Glomerular visceral epithelial cell (primary cell): ENCODE data around the gene DACH1.
"Not testable (repeated sequence)": the region's sequence is repeated elsewhere in the genome, so short reads cannot be mapped to it uniquely, and the experiment has no call there.

Experiments used
- DNase-seq: peaks from one replicate; pipeline ENCODE4 v3.0.0-alpha.2; 2016; ENCODE audit errors: extremely low spot score

DACH1 gene

GRCh38 chr13:71828564-71828963 is 38.4 kb downstream of the DACH1 start:
- DNase-seq = no peak

- DNase-seq = no peak
These were observed 38.9 kb downstream of the DACH1 start for GRCh38 chr13:71828117-71828516.

- DNase-seq = no peak
These were observed 39.8 kb downstream of the DACH1 start for GRCh38 chr13:71827241-71827640.

GRCh38 chr13:71820699-71821098 is 46.3 kb downstream of the DACH1 start:
- no peak for DNase-seq

GRCh38 chr13:71817335-71817734 is 49.7 kb downstream of the DACH1 start:
- no peak for DNase-seq

GRCh38 chr13:71814806-71815360 is 52.1 kb downstream of the DACH1 start:
- DNase-seq = no peak

GRCh38 chr13:71813187-71813586 is 53.8 kb downstream of the DACH1 start:
- no peak for DNase-seq

- no peak for DNase-seq
These were observed 55.7 kb downstream of the DACH1 start for GRCh38 chr13:71811344-71811743.

GRCh38 chr13:71808708-71809107 is 58.3 kb downstream of the DACH1 start:
- DNase-seq = no peak

GRCh38 chr13:71806886-71807285 is 60.1 kb downstream of the DACH1 start:
- no peak for DNase-seq

- no peak for DNase-seq
These were observed 63.9 kb downstream of the DACH1 start for GRCh38 chr13:71803066-71803465.

GRCh38 chr13:71801781-71802180 is 65.2 kb downstream of the DACH1 start:
- no peak for DNase-seq

- DNase-seq = no peak
These were observed 65.7 kb downstream of the DACH1 start for GRCh38 chr13:71801165-71801760.

GRCh38 chr13:71799324-71799723 is 67.7 kb downstream of the DACH1 start:
- no peak for DNase-seq

GRCh38 chr13:71798707-71799106 is 68.3 kb downstream of the DACH1 start:
- no peak for DNase-seq

- no peak for DNase-seq
These were observed 69.5 kb downstream of the DACH1 start for GRCh38 chr13:71797517-71797916.

GRCh38 chr13:71789693-71790329 is 77.2 kb downstream of the DACH1 start:
- no peak for DNase-seq

GRCh38 chr13:71789037-71789436 is 78.0 kb downstream of the DACH1 start:
- DNase-seq = no peak

GRCh38 chr13:71787414-71787813 is 79.6 kb downstream of the DACH1 start:
- no peak for DNase-seq

- DNase-seq = no peak
These were observed 80.1 kb downstream of the DACH1 start for GRCh38 chr13:71786875-71787274.

GRCh38 chr13:71785361-71785760 is 81.6 kb downstream of the DACH1 start:
- no peak for DNase-seq

GRCh38 chr13:71780546-71780945 is 86.5 kb downstream of the DACH1 start:
- DNase-seq = no peak

- not testable (repeated sequence) for DNase-seq
These were observed 88.0 kb downstream of the DACH1 start for GRCh38 chr13:71778998-71779397.

- DNase-seq = no peak
These were observed 91.0 kb downstream of the DACH1 start for GRCh38 chr13:71775966-71776365.
